NCI-H1417 (cell line): ENCODE measurements around the gene SEMA6B.

Source experiments
- DNase-seq, 3 experiments: peaks; one replicate each; lab custom pipeline; 2025; lab: John Stamatoyannopoulos, UW

SEMA6B gene

GRCh38 chr19:4493104-4493928 is 66.2 kb downstream of the SEMA6B start:
- DNase-seq: no peak
